ENCODE data around the gene FLAD1. TPM values are rescaled to one million over a fixed set of nuclear protein-coding genes. Genes with fewer than 3 reads are reported as not detected.

Gene FLAD1
- total RNA-seq, 1 donor from 2014 or later, result 60.2 TPM

DNA sequence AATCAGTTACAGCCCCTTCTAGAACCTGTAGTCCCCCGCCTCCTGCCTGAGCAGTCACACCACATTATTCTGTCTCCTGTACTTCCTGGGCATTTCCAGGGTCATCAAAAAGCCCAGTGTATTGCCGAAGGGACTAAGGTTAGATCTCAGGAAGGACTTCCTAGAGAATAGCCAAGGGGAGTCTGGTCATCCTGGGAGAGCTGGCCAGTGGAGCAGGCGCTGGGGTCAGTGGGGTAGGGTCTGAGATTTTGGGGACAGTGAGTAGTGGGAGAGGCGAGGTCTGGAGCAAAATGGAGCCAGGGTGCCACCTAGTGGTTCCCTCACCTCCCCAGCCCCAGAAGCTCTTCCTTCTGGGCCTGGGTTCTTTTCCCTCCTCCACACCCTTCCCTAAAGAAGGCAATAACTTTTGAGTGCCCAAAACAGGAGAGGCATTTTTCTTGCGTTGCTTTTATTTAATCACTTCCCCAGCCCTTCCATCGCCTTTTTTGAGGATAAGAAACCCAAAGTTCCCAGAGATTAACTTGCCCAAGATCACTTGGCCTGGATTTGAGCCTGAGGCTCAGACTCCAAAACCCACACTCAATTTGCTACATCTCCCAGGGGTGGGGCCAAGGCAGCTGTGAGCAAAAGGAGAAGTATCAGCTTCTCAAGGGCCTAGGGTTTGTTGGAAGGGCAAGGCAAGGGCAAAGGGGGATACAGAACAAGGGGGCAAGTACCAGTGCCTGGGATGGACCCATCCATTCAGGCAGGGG is 39.3 kb upstream of the FLAD1 start:
- Mint-ChIP-seq H3K27me3 (ENCODE audit: low read depth) (no peaks in the 10 kb centered on the region), H3K4me3 (ENCODE audit: low read depth) (no peak overlapping the region), H3K4me1 (ENCODE audit: low read depth) (peaks cover 57% of the 10 kb centered on the region), H3K36me3 (ENCODE audit: low read depth) (peaks cover 16% of the 10 kb centered on the region), H3K9me3 (no peaks in the 10 kb centered on the region), H3K27ac (peak overlapping the region; percentile 90)
- intact Hi-C loops (cut with micrococcal nuclease), result no loop called here
- peak; percentile 30 for DNase-seq (ENCODE audit: low spot score)

GRCh38 chr1:154944401-154945159 is 38.6 kb upstream of the FLAD1 start:
- DNase-seq (ENCODE audit: low spot score), result no peak
- H3K27me3 Mint-ChIP-seq (ENCODE audit: low read depth), result no peaks in the 10 kb centered on the region
- peaks cover 53% of the 10 kb centered on the region for H3K4me1 Mint-ChIP-seq (ENCODE audit: low read depth)
- H3K4me3 Mint-ChIP-seq (ENCODE audit: low read depth), result no peak overlapping the region
- intact Hi-C loops (cut with micrococcal nuclease), result no loop called here
- peak overlapping the region; percentile 90 for H3K27ac Mint-ChIP-seq
- no peaks in the 10 kb centered on the region for H3K9me3 Mint-ChIP-seq
- H3K36me3 Mint-ChIP-seq (ENCODE audit: low read depth), result peaks cover 17% of the 10 kb centered on the region

DNA sequence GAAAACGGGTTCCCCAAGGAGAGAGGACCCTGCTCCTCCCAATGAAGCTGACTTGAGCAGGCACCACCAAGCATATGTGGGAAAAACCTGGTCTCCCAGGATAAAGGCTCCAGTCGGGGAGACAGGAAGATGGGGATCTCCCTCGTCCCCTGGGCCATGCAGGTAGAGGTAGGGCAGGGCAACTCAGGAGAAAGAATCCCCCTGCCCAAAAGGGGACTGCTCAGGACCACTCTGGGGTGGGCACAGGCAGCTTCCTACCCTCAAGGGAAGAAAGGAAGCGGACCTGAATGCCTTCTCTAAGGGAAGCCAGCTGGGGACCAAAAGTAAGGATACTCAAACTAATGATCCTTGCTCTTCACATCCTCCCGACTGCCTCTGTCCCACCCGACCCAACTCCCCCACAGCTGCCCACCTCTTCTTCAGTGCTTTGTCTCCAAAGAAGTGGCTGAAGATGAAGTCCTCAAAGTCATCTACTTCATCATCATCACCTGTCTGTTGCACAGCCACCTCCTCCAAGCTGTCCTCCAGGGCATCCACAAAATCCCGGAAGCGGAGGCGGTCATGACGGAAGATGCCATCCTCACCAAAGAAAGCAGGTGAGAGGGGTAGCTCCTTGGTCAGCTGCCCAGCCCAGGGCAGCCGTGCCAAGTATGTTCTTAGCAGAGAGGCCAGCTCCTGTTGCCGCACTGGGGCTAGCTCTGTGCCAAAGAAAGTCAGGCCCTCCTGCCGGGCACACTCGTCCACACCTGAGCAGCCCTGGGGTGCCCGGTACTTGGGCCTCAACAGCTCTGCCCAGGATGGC is 37.8 kb upstream of the FLAD1 start:
- Mint-ChIP-seq H3K27ac (no peak overlapping the region), H3K27me3 (ENCODE audit: low read depth) (no peaks in the 10 kb centered on the region), H3K4me3 (ENCODE audit: low read depth) (no peak overlapping the region), H3K9me3 (no peaks in the 10 kb centered on the region), H3K4me1 (ENCODE audit: low read depth) (peaks cover 48% of the 10 kb centered on the region), H3K36me3 (ENCODE audit: low read depth) (peaks cover 18% of the 10 kb centered on the region)
- no peak for DNase-seq (ENCODE audit: low spot score)
- intact Hi-C loops (cut with micrococcal nuclease), result no loop called here

DNA sequence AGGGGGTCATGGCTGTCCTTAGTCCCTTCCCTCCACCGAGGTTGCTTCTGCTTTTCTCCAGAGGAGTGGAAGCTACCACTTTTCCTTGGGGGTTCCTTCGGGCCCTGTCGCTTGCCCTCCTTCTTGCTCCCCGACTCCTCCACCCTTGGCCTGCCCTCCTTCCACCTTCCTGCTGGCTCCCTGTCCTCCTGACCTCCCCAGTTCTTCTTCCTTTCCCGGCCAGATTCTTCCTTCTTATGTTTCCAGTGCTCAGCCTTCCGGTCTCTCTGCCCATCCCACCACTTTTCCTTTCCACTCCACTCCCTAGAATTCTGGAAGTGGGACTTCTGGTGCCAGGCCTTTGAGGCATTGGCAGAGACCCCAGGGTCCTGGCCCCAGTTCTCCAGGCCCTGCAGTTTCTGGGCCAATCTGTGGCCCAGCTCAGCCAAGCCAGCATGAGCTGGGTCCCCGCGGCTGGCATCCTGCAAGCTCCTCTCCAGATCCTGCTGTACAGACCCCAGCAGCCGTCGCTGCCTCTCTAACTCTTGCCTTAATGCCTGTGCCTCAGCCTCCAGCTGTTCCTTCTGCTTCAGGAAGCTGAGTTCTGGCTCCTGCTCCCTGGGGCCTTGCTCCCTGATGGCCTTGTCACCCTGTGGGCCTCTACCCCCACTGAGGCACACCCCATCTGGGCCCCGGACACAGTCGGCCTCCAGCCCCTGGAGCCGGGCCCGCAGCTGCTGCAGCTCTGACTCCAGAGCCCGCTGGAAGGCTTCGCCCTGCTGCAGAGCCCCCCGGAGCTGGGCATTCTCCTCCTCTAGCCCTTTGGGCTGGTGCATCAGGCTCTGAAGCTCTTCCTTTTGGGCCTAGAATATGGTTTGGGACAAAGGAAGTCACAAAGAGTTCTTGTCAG is 36.9 kb upstream of the FLAD1 start:
- peaks cover 21% of the 10 kb centered on the region for H3K36me3 Mint-ChIP-seq (ENCODE audit: low read depth)
- DNase-seq (ENCODE audit: low spot score), result no peak
- H3K27ac Mint-ChIP-seq, result peak overlapping the region; percentile 3

GRCh38 chr1:154948079-154948478 is 35.1 kb upstream of the FLAD1 start:
- H3K4me3 Mint-ChIP-seq (ENCODE audit: low read depth), result no peak overlapping the region
- H3K36me3 Mint-ChIP-seq (ENCODE audit: low read depth), result peaks cover 25% of the 10 kb centered on the region
- DNase-seq (ENCODE audit: low spot score), result no peak
- H3K9me3 Mint-ChIP-seq, result no peaks in the 10 kb centered on the region
- H3K27me3 Mint-ChIP-seq (ENCODE audit: low read depth), result no peaks in the 10 kb centered on the region
- H3K4me1 Mint-ChIP-seq (ENCODE audit: low read depth), result peaks cover 44% of the 10 kb centered on the region
- intact Hi-C loops (cut with micrococcal nuclease), result no loop called here
- no peak overlapping the region for H3K27ac Mint-ChIP-seq

More for the DNA sequence above, 36.9 kb upstream of the FLAD1 start:
- Mint-ChIP-seq H3K9me3 (no peaks in the 10 kb centered on the region), H3K4me1 (ENCODE audit: low read depth) (peaks cover 46% of the 10 kb centered on the region), H3K27me3 (ENCODE audit: low read depth) (no peaks in the 10 kb centered on the region), H3K4me3 (ENCODE audit: low read depth) (no peak overlapping the region)
- intact Hi-C loops (cut with micrococcal nuclease), result no loop called here

GRCh38 chr1:154951901-154952657 is 31.1 kb upstream of the FLAD1 start:
- intact Hi-C loops (cut with micrococcal nuclease), result loop anchor here (10.0 kb wide), 2 partner anchors 53 to 627 kb away; partner anchors contain the start of genes AQP10, ATP8B2 and ZBTB7B
- peaks cover 15% of the 10 kb centered on the region for H3K36me3 Mint-ChIP-seq (ENCODE audit: low read depth)

GRCh38 chr1:154952664-154953063 is 30.5 kb upstream of the FLAD1 start:
- peaks cover 62% of the 10 kb centered on the region for H3K4me1 Mint-ChIP-seq (ENCODE audit: low read depth)
- H3K4me3 Mint-ChIP-seq (ENCODE audit: low read depth), result peak overlapping the region; percentile 49
- H3K9me3 Mint-ChIP-seq, result no peaks in the 10 kb centered on the region
- H3K27me3 Mint-ChIP-seq (ENCODE audit: low read depth), result no peaks in the 10 kb centered on the region
- H3K36me3 Mint-ChIP-seq (ENCODE audit: low read depth), result peaks cover 15% of the 10 kb centered on the region
- H3K27ac Mint-ChIP-seq, result peak overlapping the region; percentile 74
- DNase-seq (ENCODE audit: low spot score), result no peak
- intact Hi-C loops (cut with micrococcal nuclease), result loop anchor here (10.0 kb wide), 2 partner anchors 52 to 628 kb away; partner anchors contain the start of genes AQP10, ATP8B2 and ZBTB7B

More at GRCh38 chr1:154951901-154952657, 31.1 kb upstream of the FLAD1 start:
- Mint-ChIP-seq H3K27me3 (ENCODE audit: low read depth) (no peaks in the 10 kb centered on the region), H3K4me3 (ENCODE audit: low read depth) (peak overlapping the region; percentile 49), H3K27ac (peak overlapping the region; percentile 74), H3K4me1 (ENCODE audit: low read depth) (peaks cover 62% of the 10 kb centered on the region), H3K9me3 (no peaks in the 10 kb centered on the region)
- peak; percentile 41 for DNase-seq (ENCODE audit: low spot score)

GRCh38 chr1:154953611-154954038 is 29.5 kb upstream of the FLAD1 start:
- H3K4me3 Mint-ChIP-seq (ENCODE audit: low read depth), result peak overlapping the region; percentile 46
- peaks cover 22% of the 10 kb centered on the region for H3K36me3 Mint-ChIP-seq (ENCODE audit: low read depth)
- peaks cover 61% of the 10 kb centered on the region for H3K4me1 Mint-ChIP-seq (ENCODE audit: low read depth)
- peak overlapping the region; percentile 30 for H3K27ac Mint-ChIP-seq
- DNase-seq (ENCODE audit: low spot score), result no peak
- intact Hi-C loops (cut with micrococcal nuclease), result loop anchor here (10.0 kb wide), 2 partner anchors 51 to 629 kb away; partner anchors contain the start of genes AQP10, ATP8B2 and ZBTB7B
- H3K27me3 Mint-ChIP-seq (ENCODE audit: low read depth), result no peaks in the 10 kb centered on the region
- H3K9me3 Mint-ChIP-seq, result no peaks in the 10 kb centered on the region

DNA sequence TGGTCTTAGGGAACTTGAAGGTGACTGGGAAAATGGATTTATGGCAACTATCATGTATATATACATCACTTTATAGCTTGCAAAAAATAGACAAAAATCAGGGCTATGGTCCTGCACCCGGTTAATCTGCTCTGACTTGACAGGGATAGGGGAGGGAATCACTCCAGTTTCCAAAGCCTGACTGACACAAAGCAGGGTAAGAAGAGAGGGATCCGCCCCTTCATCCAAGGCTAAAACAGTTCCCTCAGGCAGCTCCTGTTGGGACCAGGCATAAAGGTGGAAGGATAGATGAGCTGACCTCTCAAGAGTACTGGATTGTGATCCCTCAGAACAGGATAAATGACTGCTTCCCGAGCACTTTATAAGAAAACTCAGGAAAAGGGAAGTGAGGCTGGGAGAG is 28.6 kb upstream of the FLAD1 start:
- Mint-ChIP-seq H3K36me3 (ENCODE audit: low read depth) (peaks cover 23% of the 10 kb centered on the region), H3K4me3 (ENCODE audit: low read depth) (peak overlapping the region; percentile 95), H3K27ac (peak overlapping the region; percentile 99), H3K27me3 (ENCODE audit: low read depth) (no peaks in the 10 kb centered on the region), H3K9me3 (no peaks in the 10 kb centered on the region), H3K4me1 (ENCODE audit: low read depth) (peaks cover 59% of the 10 kb centered on the region)
- DNase-seq (ENCODE audit: low spot score), result no peak
- intact Hi-C loops (cut with micrococcal nuclease), result loop anchor here (10.0 kb wide), 2 partner anchors 50 to 630 kb away; partner anchors contain the start of genes AQP10, ATP8B2 and ZBTB7B

DNA sequence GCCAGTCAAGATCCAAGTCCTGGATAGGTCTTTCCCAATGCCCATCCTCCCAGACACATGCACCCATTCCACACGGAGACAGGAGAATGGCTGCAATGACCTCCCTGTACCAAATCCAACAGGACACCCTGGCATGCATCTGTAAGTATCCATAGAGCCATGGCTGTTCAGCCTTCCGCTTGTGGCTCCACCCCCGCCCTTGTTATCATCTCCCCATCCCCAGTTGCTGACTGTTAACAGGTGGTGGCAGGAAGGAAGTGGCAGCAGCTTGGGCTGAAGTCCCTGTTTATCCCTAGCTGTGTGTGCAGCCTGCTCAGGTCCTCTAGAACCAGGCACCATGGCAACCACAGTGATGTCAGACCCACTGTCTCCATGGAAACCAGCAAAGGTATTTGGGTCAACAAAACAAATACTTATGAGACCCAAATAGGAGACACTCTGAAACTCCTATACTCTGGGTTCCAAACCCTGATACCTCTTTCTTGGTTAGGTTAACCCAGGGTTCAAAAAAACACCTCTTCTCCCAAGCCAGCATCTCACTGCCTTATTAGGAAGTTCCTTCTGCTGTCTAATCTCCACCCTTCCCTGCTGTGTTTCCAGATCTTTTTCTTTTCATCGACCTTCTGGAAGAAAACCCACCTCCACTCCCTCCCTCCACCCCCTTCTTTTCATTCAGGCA is 28.0 kb upstream of the FLAD1 start:
- H3K4me3 Mint-ChIP-seq (ENCODE audit: low read depth), result peak overlapping the region; percentile 95
- H3K4me1 Mint-ChIP-seq (ENCODE audit: low read depth), result peaks cover 59% of the 10 kb centered on the region
- H3K36me3 Mint-ChIP-seq (ENCODE audit: low read depth), result peaks cover 23% of the 10 kb centered on the region

More for the DNA sequence above, 28.0 kb upstream of the FLAD1 start:
- peak; percentile 90 for DNase-seq (ENCODE audit: low spot score)
- intact Hi-C loops (cut with micrococcal nuclease), result loop anchor here (1.0 to 10.0 kb wide), 4 partner anchors 18 to 630 kb away; partner anchors contain the start of genes AQP10, ATP8B2, UBE2Q1 and ZBTB7B
- H3K27ac Mint-ChIP-seq, result peak overlapping the region; percentile 99
- no peaks in the 10 kb centered on the region for H3K9me3 Mint-ChIP-seq
- no peaks in the 10 kb centered on the region for H3K27me3 Mint-ChIP-seq (ENCODE audit: low read depth)

All from activated T-helper 2 cell treated with anti-CD3 and anti-CD28 coated beads, Interferon-gamma antibody, Interleukin-2, Interleukin-4, amounts not matched to agents 10 μg/mL and 5 μg/mL and 100 μg/mL, durations not matched to agents 14 hours and 24 hours and 36 hours (primary cell).